ENCODE results near the gene IFI27.

GRCh38 chr14:94127330-94127729 is 16.8 kb downstream of the IFI27 start:
- TF ChIP-seq TAF1 (IDR thresholded peaks at IDR 0.05; ENCODE audit: low read depth, low read length) (no peak), FOSL1 (IDR thresholded peaks at IDR 0.05; ENCODE audit: insufficient read depth, low read depth, low read length) (no peak), POLR2AphosphoS5 (IDR thresholded peaks at IDR 0.05; ENCODE audit: low read depth, low read length) (no peak), CREB1 (IDR thresholded peaks at IDR 0.05) (no peak), SRF (IDR thresholded peaks at IDR 0.05; ENCODE audit: low read depth, low read length) (no peak), JUN (IDR thresholded peaks at IDR 0.05; ENCODE audit: low read depth, low read length) (no peak), SIN3A (conservative IDR thresholded peaks at IDR 0.05 in 1 of 2, IDR thresholded peaks at IDR 0.05 in 1 of 2; ENCODE audit: low read depth in 1 of 2, low read length in 2 of 2) (no peak), ATF2 (IDR thresholded peaks at IDR 0.05; ENCODE audit: low read length) (no peak), POLR2A (IDR thresholded peaks at IDR 0.05; ENCODE audit: control extremely low read depth in 1 of 2, low read depth in 2 of 2, low read length in 2 of 2) (no peak), RXRA (IDR thresholded peaks at IDR 0.05; ENCODE audit: insufficient read depth, low read depth, low read length) (no peak), SP1 (IDR thresholded peaks at IDR 0.05; ENCODE audit: low read depth, low read length) (no peak), CTCF (IDR thresholded peaks at IDR 0.05; ENCODE audit: control extremely low read depth in 1 of 3, insufficient read depth in 1 of 3, low read depth in 1 of 3, low read length in 3 of 3) (no peak), GTF2F1 (IDR thresholded peaks at IDR 0.05; ENCODE audit: borderline replicate concordance, low read depth, low read length) (no peak)
